ENCODE data around the gene FBXO45.

DNA sequence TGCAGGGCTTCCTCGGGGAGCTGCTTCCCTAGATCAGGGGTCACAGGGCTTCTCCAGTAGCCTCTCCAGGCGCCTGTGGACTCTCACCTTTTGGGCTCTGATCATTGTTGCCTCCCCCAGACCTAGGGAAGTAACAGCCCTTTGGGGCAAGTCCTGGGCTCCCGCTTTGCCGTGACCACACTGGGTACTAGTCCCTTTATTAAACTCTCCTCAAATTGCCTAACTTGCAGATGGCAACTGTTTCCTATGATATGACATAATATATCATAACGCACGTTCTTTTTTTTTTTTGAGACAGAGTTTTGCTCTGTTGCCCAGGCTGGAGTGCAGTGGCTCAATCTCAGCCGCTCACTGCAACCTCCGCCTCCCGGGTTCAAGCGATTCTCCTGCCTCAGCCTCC is 53.2 kb downstream of the FBXO45 start:
- no peak for TF ChIP-seq POLR2A (IDR thresholded peaks at IDR 0.05; ENCODE audit: low read depth, low read length)
- TF ChIP-seq POLR2AphosphoS5 (IDR thresholded peaks at IDR 0.05; ENCODE audit: low read depth, low read length), result no peak

Measured in GM12892 (cell line).